ENCODE data around the gene RASGEF1B.

RASGEF1B gene

DNA sequence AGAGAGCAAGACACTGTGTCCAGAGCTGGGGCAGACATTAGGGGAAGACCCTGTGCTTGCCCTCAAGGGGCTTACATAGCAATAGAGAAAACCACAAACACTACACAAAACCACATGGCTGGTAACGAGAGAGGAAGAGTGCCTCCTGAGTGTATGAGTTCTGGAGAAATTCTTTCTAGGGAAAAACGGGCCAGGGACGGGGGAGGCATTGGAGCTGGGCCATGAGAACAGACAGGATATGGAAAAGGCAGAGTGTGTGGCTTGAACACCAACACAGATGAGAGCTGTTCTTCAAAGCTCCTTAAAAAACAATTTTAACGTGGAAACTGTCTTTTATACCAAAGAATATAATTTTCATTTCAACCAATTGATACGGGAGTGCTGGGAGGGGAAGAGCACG, 42.7 kb downstream of the RASGEF1B start:
- TF ChIP-seq, protein P1, sequence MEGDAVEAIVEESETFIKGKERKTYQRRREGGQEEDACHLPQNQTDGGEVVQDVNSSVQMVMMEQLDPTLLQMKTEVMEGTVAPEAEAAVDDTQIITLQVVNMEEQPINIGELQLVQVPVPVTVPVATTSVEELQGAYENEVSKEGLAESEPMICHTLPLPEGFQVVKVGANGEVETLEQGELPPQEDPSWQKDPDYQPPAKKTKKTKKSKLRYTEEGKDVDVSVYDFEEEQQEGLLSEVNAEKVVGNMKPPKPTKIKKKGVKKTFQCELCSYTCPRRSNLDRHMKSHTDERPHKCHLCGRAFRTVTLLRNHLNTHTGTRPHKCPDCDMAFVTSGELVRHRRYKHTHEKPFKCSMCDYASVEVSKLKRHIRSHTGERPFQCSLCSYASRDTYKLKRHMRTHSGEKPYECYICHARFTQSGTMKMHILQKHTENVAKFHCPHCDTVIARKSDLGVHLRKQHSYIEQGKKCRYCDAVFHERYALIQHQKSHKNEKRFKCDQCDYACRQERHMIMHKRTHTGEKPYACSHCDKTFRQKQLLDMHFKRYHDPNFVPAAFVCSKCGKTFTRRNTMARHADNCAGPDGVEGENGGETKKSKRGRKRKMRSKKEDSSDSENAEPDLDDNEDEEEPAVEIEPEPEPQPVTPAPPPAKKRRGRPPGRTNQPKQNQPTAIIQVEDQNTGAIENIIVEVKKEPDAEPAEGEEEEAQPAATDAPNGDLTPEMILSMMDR (IDR thresholded peaks at IDR 0.05), result no peak
- Histone ChIP-seq H3K27ac (no peak overlapping the region), H3K36me3 (peaks cover 34 to 52% (median 49%) of the 10 kb centered on the region in 3 donors), H3K27me3 (no peaks in the 10 kb centered on the region), H3K4me3 (no peak overlapping the region), H3K9me3 (no peaks in the 10 kb centered on the region), H3K4me1 (no peaks in the 10 kb centered on the region)
- no peak for DNase-seq
- intact Hi-C loops (cut with DNase I; ENCODE audit: low total_unique reads), result no loop called here

DNA sequence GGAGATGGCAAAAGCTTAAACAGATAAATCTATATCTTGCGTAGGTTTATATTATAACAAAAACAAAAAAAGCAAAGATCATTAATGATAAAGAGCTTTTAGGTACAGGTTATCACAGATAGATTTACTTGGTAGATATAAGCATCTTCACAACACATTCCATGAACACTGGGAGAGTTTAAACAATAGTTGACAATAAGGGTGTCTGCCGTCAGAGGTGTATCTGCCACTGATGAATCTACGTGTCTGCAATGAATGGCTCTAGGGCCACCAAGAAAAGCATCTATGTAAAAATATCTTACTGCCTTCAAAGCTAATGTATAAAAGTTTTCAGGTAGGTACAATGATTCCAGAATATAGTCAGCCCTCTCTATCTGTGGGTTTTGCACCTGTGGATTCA, 43.7 kb downstream of the RASGEF1B start:
- DNase-seq, result no peak
- intact Hi-C loops (cut with DNase I; ENCODE audit: low total_unique reads), result no loop called here
- no peak overlapping the region for H3K27ac ChIP-seq
- no peak overlapping the region for H3K4me3 ChIP-seq
- no peaks in the 10 kb centered on the region for H3K4me1 ChIP-seq
- TF ChIP-seq, protein P1 (IDR thresholded peaks at IDR 0.05), result no peak
- H3K36me3 ChIP-seq, result peaks cover 31 to 48% (median 40%) of the 10 kb centered on the region in 3 donors
- H3K9me3 ChIP-seq, result no peaks in the 10 kb centered on the region
- no peaks in the 10 kb centered on the region for H3K27me3 ChIP-seq

DNA sequence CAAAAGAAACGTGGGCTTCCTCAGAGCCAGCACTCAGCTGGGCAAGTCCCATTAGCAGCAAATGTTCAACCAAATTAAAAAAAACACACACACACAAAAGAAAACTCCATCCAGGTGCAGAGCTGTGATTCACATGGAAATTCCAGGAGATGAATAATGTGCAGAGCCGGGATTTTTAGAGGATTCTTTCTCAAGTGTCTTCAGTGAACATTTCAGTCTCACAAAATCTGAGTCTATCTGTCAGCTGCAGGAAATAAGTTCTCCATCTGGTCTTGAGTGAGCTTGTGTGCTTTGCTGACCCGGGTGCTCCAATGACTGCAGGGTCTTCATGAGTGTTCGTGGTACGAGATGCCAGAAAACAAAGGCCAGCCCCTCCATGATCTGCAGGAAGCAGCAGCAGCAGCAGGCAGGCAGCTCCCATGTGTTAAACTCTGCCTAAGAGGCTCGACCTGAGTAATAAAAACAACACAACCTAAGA, 44.3 kb downstream of the RASGEF1B start:
- DNase-seq, result no peak
- H3K27me3 ChIP-seq, result no peaks in the 10 kb centered on the region
- H3K4me1 ChIP-seq, result no peaks in the 10 kb centered on the region
- no peak overlapping the region for H3K4me3 ChIP-seq
- no peaks in the 10 kb centered on the region for H3K9me3 ChIP-seq
- peaks cover 30 to 46% (median 36%) of the 10 kb centered on the region in 3 donors for H3K36me3 ChIP-seq
- intact Hi-C loops (cut with DNase I; ENCODE audit: low total_unique reads), result no loop called here
- H3K27ac ChIP-seq, result no peak overlapping the region
- TF ChIP-seq, protein P1 (IDR thresholded peaks at IDR 0.05), result no peak

DNA sequence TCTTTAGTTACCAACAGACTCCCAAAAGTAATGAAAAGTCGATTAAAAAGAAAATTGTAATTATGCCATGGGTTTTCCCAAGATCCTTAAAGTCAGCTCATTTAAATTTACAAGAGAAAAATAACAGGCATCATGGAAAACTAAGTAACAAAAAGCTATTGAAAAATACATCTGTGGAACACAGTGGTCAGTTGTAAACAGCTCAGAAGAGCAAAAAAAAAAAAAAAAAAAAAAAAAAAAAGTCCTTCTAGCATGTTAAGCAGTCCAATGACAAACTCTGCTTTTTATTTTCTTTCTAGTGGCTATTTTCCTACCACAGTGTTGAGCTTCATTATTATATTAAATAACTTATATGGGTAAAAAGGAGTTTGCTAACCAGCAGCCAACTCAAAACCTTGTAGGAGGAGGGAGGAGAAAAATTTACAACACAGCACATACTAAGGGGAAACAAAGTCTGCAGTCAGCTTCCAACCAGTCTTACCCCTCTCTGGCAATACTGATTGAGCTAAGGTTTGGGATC, 44.9 kb downstream of the RASGEF1B start:
- Histone ChIP-seq H3K27ac (no peak overlapping the region), H3K27me3 (no peaks in the 10 kb centered on the region), H3K9me3 (no peaks in the 10 kb centered on the region), H3K4me1 (no peaks in the 10 kb centered on the region), H3K36me3 (peaks cover 25 to 40% (median 30%) of the 10 kb centered on the region in 3 donors), H3K4me3 (no peak overlapping the region)
- intact Hi-C loops (cut with DNase I; ENCODE audit: low total_unique reads), result no loop called here
- TF ChIP-seq, protein P1 (IDR thresholded peaks at IDR 0.05), result no peak
- DNase-seq, result no peak

DNA sequence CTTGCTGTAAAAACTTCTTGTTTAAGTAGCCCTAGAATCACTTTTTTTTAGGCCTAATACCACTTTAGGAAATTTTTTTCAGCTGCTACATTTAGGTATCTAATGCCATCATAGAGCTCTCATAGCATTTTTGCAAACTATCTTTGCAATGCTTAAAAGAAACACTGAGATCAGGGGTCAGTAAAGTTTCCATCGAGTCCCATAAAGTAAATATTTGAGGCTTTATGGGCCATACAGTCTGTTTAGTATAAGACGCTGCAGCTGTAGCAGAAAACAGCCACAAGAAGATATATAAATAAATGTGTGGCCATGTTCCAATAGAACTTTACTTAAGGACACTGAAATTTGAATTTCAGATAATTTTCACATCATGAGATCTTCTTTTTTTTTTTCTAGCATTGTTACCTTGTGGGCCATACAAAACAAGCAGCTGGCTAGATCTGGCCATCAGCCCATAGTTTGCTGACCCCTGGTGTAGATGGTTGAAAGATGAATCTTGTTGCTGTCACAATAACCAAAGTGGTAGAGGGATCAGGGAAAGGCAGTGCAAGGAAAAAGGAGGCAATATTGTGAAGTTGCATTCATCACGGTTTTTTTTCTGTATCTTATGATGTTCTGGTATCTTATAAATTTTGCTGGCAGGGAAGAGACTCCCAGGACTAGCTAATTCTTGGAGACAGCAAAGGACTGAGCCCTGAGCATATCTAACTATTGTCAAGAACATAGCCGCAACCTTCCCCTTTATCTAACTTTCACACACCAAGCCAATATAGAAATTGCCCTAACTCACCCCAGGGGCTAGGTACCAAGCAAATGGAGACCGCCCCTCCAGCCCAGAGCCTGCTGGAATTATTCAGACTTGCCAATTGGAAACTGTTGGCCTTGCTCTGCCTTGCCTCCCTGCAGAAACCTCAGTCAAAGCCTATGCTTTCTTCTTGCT, 46.6 kb downstream of the RASGEF1B start:
- no peaks in the 10 kb centered on the region for H3K9me3 ChIP-seq
- H3K4me3 ChIP-seq, result no peak overlapping the region
- H3K27me3 ChIP-seq, result no peaks in the 10 kb centered on the region
- H3K27ac ChIP-seq, result no peak overlapping the region
- H3K4me1 ChIP-seq, result no peaks in the 10 kb centered on the region
- intact Hi-C loops (cut with DNase I; ENCODE audit: low total_unique reads), result no loop called here
- H3K36me3 ChIP-seq, result peaks cover 14 to 28% (median 16%) of the 10 kb centered on the region in 3 donors
- TF ChIP-seq, protein P1 (IDR thresholded peaks at IDR 0.05), result no peak
- no peak for DNase-seq
